Urinary bladder (tissue), 4 donors: ENCODE measurements around the gene DES. TPM values are rescaled to one million over a fixed set of nuclear protein-coding genes. Genes with fewer than 3 reads are reported as not detected.
"Not testable (repeated sequence)": the region's sequence is repeated elsewhere in the genome, so short reads cannot be mapped to it uniquely, and the experiment has no call there.

Source experiments
- DNase-seq: peaks from one replicate; pipeline ENCODE4 v3.0.0-alpha.2; 2015; ENCODE audit errors: extremely low spot score
- H3K27ac ChIP-seq: one replicate; pipeline ENCODE4 v1.5.1; 2013; ENCODE audit warnings: low read depth, mild to moderate bottlenecking, moderate library complexity
- H3K36me3 ChIP-seq: one replicate; pipeline ENCODE4 v1.6.1; 2013; ENCODE audit warnings: mild to moderate bottlenecking, moderate library complexity; ENCODE audit not compliant: insufficient read depth
- H3K4me1 ChIP-seq: one replicate; pipeline ENCODE4 v1.6.1; 2013; ENCODE audit warnings: mild to moderate bottlenecking, moderate library complexity; ENCODE audit not compliant: insufficient read depth
- H3K4me3 ChIP-seq: one replicate; pipeline ENCODE4 v1.5.1; 2013; ENCODE audit warnings: low read depth, low read length
- WGBS: extraction: QIAGEN DNeasy Blood & Tissue Kit; methylation state at CpG from one replicate; pipeline ENCODE4 v1.1.7; 2013; 5-methylcytosine and 5-hydroxymethylcytosine counted together
- polyA plus RNA-seq: library from polyadenylated mRNA; stranded (reverse); fragments of 200-250 nt; gene quantifications from one replicate; pipeline ENCODE4 v1.2.3, GENCODE V29; 2013
- total RNA-seq: library from RNA; depleted of rRNA; stranded (reverse); fragments of >200 nt; gene quantifications from one replicate; pipeline ENCODE4 v1.2.3, GENCODE V29; 2014
- donor health status: healthy with polysubstance abuse.
- donor health status: healthy.

DES gene
- total and polyA plus RNA-seq, 2 donors, result 1,909 to 8,236 TPM

GRCh38 chr2:219388121-219388906 is 29.9 kb upstream of the DES start:
- Histone ChIP-seq H3K4me3 (no peak overlapping the region), H3K27ac (peak overlapping the region; percentile 25), H3K4me1 (peaks cover 3% of the 10 kb centered on the region), H3K36me3 (no peaks in the 10 kb centered on the region)
- DNase-seq, result peak; percentile 90
- 2% methylated on average over 72 of the region's 78 CpGs for WGBS

- DNase-seq, result no peak
- Histone ChIP-seq H3K36me3 (no peaks in the 10 kb centered on the region), H3K4me1 (peaks cover 3% of the 10 kb centered on the region), H3K27ac (peak overlapping the region; percentile 23), H3K4me3 (no peak overlapping the region)
- WGBS, result 44% methylated on average over 6 of the region's 6 CpGs
Observed at GRCh38 chr2:219388907-219389156, 29.3 kb upstream of the DES start.

- no peaks in the 10 kb centered on the region for H3K36me3 ChIP-seq
- H3K27ac ChIP-seq, result no peak overlapping the region
- H3K4me1 ChIP-seq, result no peaks in the 10 kb centered on the region
- H3K4me3 ChIP-seq, result no peak overlapping the region
- WGBS, result 88% methylated on average over 9 of the region's 9 CpGs
- no peak for DNase-seq
Observed at GRCh38 chr2:219392754-219393153, 25.4 kb upstream of the DES start.

GRCh38 chr2:219395056-219395455 is 23.1 kb upstream of the DES start:
- not testable (repeated sequence) for H3K4me3 ChIP-seq, H3K36me3 ChIP-seq, H3K4me1 ChIP-seq, DNase-seq, H3K27ac ChIP-seq
- WGBS, result 95% methylated on average over 9 of the region's 9 CpGs

- Histone ChIP-seq H3K27ac (no peak overlapping the region), H3K4me3 (no peak overlapping the region), H3K36me3 (no peaks in the 10 kb centered on the region), H3K4me1 (no peaks in the 10 kb centered on the region)
- WGBS, result 91% methylated on average over 3 of the region's 3 CpGs
- no peak for DNase-seq
Observed at GRCh38 chr2:219395609-219396008, 22.6 kb upstream of the DES start.

- no peak for DNase-seq
- no peak overlapping the region for H3K27ac ChIP-seq
Observed at GRCh38 chr2:219396863-219397457, 21.2 kb upstream of the DES start.

GRCh38 chr2:219398721-219399363 is 19.3 kb upstream of the DES start:
- Histone ChIP-seq H3K36me3 (no peaks in the 10 kb centered on the region), H3K4me3 (no peak overlapping the region), H3K27ac (no peak overlapping the region), H3K4me1 (no peaks in the 10 kb centered on the region)
- 23% methylated on average over 5 of the region's 5 CpGs for WGBS
- no peak for DNase-seq

More at GRCh38 chr2:219396863-219397457, 21.2 kb upstream of the DES start:
- Histone ChIP-seq H3K4me1 (no peaks in the 10 kb centered on the region), H3K36me3 (no peaks in the 10 kb centered on the region), H3K4me3 (no peak overlapping the region)
- 51% methylated on average over 6 of the region's 6 CpGs for WGBS

GRCh38 chr2:219399716-219400478 is 18.3 kb upstream of the DES start:
- no peaks in the 10 kb centered on the region for H3K4me1 ChIP-seq

GRCh38 chr2:219400562-219400961 is 17.6 kb upstream of the DES start:
- Histone ChIP-seq H3K4me1 (no peaks in the 10 kb centered on the region), H3K27ac (no peak overlapping the region), H3K4me3 (no peak overlapping the region), H3K36me3 (no peaks in the 10 kb centered on the region)
- DNase-seq, result no peak
- WGBS, result 68% methylated on average over 6 of the region's 6 CpGs

More at GRCh38 chr2:219399716-219400478, 18.3 kb upstream of the DES start:
- Histone ChIP-seq H3K36me3 (no peaks in the 10 kb centered on the region), H3K27ac (no peak overlapping the region), H3K4me3 (no peak overlapping the region)
- 63% methylated on average over 14 of the region's 14 CpGs for WGBS
- no peak for DNase-seq

- Histone ChIP-seq H3K4me1 (no peaks in the 10 kb centered on the region), H3K27ac (no peak overlapping the region), H3K4me3 (no peak overlapping the region), H3K36me3 (no peaks in the 10 kb centered on the region)
- WGBS, result 91% methylated on average over 8 of the region's 8 CpGs
- no peak for DNase-seq
Observed at GRCh38 chr2:219401606-219402005, 16.6 kb upstream of the DES start.

GRCh38 chr2:219402665-219403515 is 15.3 kb upstream of the DES start:
- Histone ChIP-seq H3K36me3 (no peaks in the 10 kb centered on the region), H3K4me1 (no peaks in the 10 kb centered on the region), H3K27ac (no peak overlapping the region), H3K4me3 (no peak overlapping the region)
- 19% methylated on average over 15 of the region's 15 CpGs for WGBS
- peak; percentile 71 for DNase-seq

- no peak overlapping the region for H3K4me3 ChIP-seq
- 86% methylated on average over 9 of the region's 9 CpGs for WGBS
Observed at GRCh38 chr2:219403861-219404260, 14.3 kb upstream of the DES start.

More at GRCh38 chr2:219403861-219404260, 14.3 kb upstream of the DES start:
- Histone ChIP-seq H3K27ac (no peak overlapping the region), H3K36me3 (no peaks in the 10 kb centered on the region), H3K4me1 (no peaks in the 10 kb centered on the region)
- DNase-seq, result no peak
